Measurements from ENCODE around the gene CACNA1B.

CACNA1B gene

DNA sequence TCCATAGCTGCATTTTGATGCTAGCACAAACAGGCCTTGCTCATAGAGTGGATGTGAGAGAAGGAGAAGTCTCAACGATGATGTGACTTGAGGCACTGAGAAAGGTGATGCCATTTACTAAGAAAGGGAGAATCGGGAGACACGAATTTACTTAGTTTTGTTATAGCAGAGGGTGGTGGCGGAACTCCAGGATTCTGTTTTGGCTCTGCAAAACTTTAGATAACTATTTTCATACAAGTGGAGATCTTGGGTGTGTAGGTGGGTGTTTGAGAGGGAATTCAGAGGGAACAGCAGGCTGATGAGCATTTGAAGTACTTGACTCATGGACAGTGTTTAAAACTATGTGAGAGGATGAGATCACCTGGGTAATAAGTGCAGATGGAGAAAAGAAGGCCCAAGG is 43.2 kb downstream of the CACNA1B start:
- no peak for DNase-seq (ENCODE audit: low spot score)

DNA sequence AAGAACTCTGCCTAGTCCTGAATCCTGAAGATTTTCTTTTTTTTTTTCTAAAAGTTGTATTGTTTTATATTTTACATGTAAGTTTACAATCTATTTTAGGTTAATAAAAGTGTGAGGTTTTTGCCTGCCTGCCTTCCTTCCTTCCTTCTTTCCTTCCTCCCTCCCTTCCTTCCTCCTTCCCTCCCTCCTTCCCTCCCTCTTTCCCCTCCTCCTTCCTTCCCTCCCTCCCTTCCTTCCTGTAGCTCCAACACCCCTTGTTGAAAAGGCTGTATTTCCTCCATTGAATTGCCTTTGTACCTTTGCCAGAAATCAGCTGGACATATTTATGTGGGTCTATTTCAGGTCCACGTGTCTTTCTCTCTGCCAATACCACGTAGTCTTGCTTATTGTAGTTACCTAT is 46.6 kb downstream of the CACNA1B start:
- no peak for DNase-seq (ENCODE audit: low spot score)

GRCh38 chr9:137924761-137925369 is 47.3 kb downstream of the CACNA1B start:
- no peak for DNase-seq (ENCODE audit: low spot score)

DNA sequence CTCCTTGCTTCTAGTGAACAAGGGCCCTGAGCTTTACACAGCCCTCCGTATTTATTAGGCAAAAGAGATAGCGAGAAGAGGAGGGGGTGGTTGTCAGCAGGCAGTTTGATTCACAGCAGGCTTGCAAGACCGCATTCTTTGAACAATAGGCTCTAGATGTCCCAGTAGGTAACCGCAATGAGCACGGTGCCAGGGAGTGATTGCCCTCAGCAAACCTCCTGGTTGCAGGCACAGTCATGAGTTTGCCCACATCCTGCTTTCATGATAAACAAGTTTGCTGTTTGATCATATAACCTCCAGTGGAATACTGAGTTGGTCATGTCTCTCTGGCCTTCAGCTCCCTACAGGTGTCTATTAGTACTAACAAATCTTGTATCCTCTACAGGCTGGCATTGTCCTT is 66.1 kb downstream of the CACNA1B start:
- DNase-seq (ENCODE audit: low spot score) = no peak

GRCh38 chr9:137945581-137945980 is 68.0 kb downstream of the CACNA1B start:
- DNase-seq (ENCODE audit: low spot score) = no peak

DNA sequence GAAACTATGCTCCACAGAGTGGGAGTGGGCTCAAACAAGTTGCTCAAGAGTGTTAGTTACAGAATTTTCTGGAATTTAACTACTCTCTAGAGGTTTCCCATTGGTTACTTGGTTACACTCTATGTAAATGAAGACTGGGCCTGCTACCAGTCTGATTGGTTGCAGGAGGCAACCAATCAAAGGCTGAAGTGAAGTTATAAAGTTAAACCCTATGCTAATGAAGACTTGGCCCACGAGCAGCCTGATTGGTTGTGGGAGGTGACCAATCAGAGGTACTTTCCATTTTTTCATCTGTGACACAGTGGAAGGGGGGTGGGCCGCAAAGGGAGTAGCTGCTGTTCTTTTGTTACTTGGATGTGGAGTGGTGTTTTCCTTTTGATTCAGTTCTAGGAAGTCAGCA is 69.4 kb downstream of the CACNA1B start:
- no peak for DNase-seq (ENCODE audit: low spot score)

GRCh38 chr9:137948642-137949041 is 71.1 kb downstream of the CACNA1B start:
- DNase-seq (ENCODE audit: low spot score) = no peak

DNA sequence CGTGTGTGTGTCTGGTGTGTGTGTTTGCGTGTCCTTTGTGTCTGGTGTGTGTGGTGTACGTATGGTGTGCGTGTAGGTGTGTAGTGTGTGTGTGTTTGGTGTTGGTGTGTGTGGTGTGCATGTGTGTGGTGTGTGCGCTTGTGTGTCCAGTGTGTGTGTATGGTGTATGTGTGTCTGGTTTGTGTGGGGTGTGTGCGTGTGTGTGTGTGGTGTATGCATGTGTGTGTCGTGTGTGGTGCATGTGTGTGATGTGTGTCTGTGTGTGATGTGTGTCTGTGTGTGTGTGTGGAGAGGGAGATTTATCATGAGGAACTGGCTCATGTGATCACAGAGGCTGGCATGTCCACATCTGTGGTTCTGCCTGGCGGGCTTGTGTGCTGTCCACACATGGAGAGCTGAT is 71.7 kb downstream of the CACNA1B start:
- DNase-seq (ENCODE audit: low spot score) = no peak

- no peak for DNase-seq (ENCODE audit: low spot score)
These were observed 73.5 kb downstream of the CACNA1B start for GRCh38 chr9:137951107-137951506.

DNA sequence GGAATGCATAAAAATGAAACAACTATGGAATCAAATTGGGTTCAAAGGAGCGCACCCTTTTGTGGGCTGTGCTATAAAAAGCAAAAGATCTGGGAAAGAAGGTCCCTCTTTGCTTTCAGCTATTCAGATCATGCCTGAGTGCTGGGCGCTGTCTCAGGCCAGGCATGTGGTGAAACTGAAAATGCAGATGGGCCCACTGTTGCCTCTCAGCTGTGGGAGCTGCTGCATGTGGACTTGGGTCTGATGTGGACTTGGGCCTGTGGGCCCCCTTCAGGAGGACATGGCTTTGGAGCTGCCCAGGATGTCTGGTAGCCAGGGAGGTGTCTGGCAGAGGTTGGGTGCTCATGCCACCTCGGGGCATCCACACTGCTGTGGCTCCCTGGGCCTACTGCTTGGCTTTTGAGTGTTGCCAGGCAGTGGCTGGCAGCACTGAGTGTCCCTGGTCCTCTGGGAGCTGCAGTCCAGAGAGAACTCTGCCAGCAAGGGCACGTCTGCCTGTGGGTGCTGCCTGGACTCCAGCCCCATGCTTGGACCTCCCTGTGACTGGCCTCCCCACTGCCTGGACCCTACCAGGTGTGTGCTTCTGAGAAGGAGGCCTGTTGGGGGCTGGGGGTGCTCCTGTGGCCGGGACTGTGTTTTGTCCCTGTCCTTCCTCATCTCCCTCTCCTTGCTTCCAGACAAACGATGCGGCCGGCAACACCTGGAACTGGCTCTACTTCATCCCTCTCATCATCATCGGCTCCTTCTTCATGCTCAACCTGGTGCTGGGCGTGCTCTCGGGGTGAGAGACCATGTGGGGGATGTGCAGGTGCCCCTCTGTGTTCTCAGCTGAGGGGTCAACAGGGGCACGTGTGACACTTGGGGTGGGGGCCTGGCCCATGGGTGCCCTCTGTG is 74.3 kb downstream of the CACNA1B start:
- DNase-seq (ENCODE audit: low spot score) = no peak

DNA sequence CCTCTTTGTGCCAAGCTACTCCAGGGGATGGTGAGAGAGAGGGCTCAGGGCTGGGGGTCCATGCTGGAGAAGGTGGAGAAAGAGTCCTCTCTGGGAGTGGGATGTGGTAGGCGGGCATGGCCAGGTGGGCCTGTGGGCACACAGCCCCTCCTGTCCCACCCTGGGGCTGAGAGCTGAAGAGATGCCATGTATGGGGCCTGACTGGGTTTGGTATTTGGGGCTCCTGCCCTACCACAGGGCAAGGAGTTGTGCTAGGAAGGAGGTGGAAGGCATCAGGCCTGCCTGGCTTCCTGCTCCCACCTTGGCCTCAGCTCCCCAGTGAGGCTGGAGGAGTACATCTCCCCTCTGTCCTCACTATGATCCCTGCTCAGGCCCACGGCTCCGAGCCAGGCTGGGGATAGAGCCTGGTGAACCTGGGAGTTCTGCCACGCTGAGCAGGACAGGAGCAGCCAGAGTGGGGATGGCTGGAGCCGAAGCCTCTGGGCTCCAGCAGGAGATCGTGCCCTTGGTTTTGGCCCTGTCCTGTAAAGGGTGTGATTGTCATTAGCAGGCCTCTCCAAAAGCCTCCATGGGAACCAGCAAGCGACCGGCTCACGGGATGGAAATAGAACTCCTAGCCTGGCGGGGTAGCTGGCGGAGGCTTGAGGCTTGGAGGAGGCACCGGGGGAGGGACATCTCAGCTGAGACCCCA is 75.5 kb downstream of the CACNA1B start:
- no peak for DNase-seq (ENCODE audit: low spot score)

- DNase-seq (ENCODE audit: low spot score) = no peak
These were observed 76.3 kb downstream of the CACNA1B start for GRCh38 chr9:137953683-137954438.

DNA sequence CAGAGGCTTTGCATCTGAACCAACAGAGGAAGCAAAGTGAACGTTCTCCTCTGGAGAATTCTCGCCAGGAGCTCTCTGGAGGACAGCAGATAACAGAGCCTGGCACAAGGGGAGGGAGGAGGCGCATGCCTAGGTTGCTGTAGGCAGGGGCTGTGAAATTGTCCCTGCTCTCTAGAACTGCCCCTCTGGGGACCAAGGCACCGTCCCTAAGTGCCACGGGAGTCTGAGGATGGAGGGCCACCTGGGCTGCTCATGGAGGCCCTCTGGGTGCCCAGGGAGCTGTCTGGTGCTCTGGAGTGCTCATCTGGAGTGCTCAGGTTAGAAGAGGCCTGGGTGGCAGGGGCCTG is 77.6 kb downstream of the CACNA1B start:
- DNase-seq (ENCODE audit: low spot score) = no peak

GRCh38 chr9:137955586-137955985 is 78.0 kb downstream of the CACNA1B start:
- no peak for DNase-seq (ENCODE audit: low spot score)

- DNase-seq (ENCODE audit: low spot score) = no peak
These were observed 78.5 kb downstream of the CACNA1B start for GRCh38 chr9:137956039-137956438.

GRCh38 chr9:137956688-137957385 is 79.3 kb downstream of the CACNA1B start:
- no peak for DNase-seq (ENCODE audit: low spot score)

DNA sequence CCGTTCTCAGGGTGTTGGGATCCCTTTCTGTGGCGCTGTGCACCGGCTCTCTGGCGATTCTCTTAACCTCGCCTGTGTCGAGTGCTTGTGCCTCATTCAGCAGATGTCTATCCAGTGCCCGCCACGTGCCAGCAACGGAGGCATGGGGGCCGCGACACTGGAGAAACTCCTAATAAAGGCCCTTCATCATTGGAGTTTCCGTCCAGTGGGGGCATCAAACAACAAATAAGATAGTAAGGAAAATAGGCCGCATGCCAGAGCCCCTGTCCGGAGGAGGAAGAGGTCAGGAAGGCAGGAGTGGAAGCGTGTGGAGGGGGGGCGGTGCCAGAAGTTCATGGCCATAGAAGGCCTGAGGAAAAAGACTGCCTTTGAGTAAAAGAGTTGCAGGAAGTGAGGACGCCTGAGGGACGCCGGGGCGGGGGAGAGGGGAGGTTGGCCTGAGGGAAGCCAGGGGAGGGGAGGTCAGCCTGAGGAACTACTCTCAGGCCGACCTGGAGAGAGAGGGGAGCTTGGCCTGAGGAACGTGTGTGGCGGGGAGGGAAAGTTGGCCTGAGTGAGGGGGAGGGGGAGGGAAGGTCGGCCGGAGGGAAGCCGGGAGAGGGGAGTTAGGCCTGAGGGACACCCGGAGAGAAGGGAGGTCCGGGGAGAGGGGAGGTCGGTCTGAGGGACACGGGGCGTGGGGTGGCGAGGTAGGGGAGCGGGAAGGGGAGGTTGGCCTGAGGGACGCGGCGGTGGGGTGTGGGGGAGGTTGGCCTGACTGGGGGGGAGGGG is 82.2 kb downstream of the CACNA1B start:
- no peak for DNase-seq (ENCODE audit: low spot score)

DNA sequence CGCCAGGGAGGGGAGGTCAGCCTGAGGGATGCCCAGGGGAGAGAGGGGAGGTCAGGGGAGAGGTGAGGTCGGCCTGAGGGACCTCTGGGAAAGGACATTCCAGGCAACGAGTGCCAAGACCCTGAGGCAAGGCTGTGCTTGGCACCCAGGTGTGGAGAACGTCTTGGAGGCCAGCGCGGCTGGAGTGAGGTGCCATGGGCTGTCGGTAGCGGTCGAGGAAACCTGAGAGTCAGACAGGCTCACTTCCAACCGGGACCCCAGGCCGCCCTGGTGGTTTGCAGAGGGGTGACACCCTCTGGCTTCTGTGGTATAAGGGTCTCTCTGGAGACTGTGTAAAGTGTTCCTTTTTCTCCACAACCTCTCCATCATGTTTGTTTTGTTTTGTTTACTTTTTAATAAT is 82.9 kb downstream of the CACNA1B start:
- no peak for DNase-seq (ENCODE audit: low spot score)

- DNase-seq (ENCODE audit: low spot score) = no peak
These were observed 85.9 kb downstream of the CACNA1B start for GRCh38 chr9:137963525-137963924.

DNA sequence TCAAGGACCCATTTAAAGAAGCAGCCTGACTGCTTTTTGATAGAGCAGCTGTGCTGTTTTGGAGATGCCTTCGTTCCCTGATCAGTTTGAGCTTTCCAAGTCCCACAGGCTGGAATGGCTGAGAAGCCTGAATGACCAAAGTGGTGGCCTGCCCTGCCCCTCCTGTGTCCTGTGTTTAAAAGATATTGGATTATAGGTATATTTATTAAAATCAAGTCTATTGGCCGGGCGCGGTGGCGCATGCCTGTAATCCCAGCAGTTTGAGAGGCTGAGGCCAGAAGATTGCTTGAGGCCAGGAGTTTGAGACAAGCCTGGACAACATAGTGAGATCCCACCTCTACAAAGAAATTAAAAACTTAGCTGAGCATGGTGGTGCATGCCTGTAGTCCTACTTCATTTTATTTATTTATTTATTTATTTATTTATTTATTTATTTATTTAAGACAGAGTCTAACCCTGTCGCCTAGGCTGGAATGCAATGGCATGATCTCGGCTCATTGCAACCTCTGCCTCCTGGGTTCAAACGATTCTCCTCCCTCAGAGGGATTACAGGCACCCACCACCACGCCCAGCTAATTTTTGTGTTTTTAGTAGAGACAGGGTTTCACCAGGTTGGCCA is 87.7 kb downstream of the CACNA1B start:
- no peak for DNase-seq (ENCODE audit: low spot score)

Measured in kidney capillary endothelial cell (primary cell).